WERI-Rb-1 (cell line): Measurements from ENCODE around the gene CCR9.

Source experiments
- DNase-seq: peaks from one replicate; pipeline ENCODE4 v3.0.0-alpha.2; 2020
- H3K27ac ChIP-seq: fragments of 250-450 bp; sonication (Bioruptor Pico); 2 replicates; pipeline ENCODE4 v1.5.1; 2020; ENCODE audit warnings: mild to moderate bottlenecking, moderate library complexity
- H3K27me3 ChIP-seq: fragments of 250-450 bp; sonication (Bioruptor Pico); 2 replicates; pipeline ENCODE4 v1.5.1; 2021; ENCODE audit warnings: mild to moderate bottlenecking, low read depth, moderate library complexity; ENCODE audit not compliant: insufficient read depth, severe bottlenecking
- H3K36me3 ChIP-seq: fragments of 250-450 bp; sonication (Bioruptor Pico); 2 replicates; pipeline ENCODE4 v1.5.1; 2020; ENCODE audit warnings: mild to moderate bottlenecking, moderate library complexity
- H3K4me3 ChIP-seq: 2 replicates; pipeline ENCODE4 v1.5.1; 2011; ENCODE audit warnings: low read depth, mild to moderate bottlenecking, control low read depth, low read length
- H3K9me3 ChIP-seq: fragments of 250-450 bp; sonication (Bioruptor Pico); 2 replicates; pipeline ENCODE4 v1.5.1; 2021; ENCODE audit warnings: mild to moderate bottlenecking, moderate library complexity; ENCODE audit not compliant: severe bottlenecking
- CTCF ChIP-seq: IDR thresholded peaks from 2 replicates; pipeline ENCODE4 v1.5.1; 2011; ENCODE audit warnings: low read depth, mild to moderate bottlenecking, control low read depth, inconsistent platforms, low read length

CCR9 gene

GRCh38 chr3:45887285-45887684 is 942 bp downstream of the CCR9 start:
- Histone ChIP-seq H3K36me3 (no peaks in the 10 kb centered on the region), H3K27ac (no peak overlapping the region), H3K27me3 (no peaks in the 10 kb centered on the region), H3K9me3 (no peaks in the 10 kb centered on the region), H3K4me3 (no peak overlapping the region)
- TF ChIP-seq CTCF, result no peak
- no peak for DNase-seq

- Histone ChIP-seq H3K27me3 (no peaks in the 10 kb centered on the region), H3K4me3 (no peak overlapping the region), H3K9me3 (no peaks in the 10 kb centered on the region), H3K36me3 (no peaks in the 10 kb centered on the region), H3K27ac (no peak overlapping the region)
- DNase-seq, result no peak
- TF ChIP-seq CTCF, result no peak
Measured at GRCh38 chr3:45887759-45888511, 1.6 kb downstream of the CCR9 start.

GRCh38 chr3:45889337-45889736 is 3.0 kb downstream of the CCR9 start:
- DNase-seq, result no peak
- H3K27ac ChIP-seq, result no peak overlapping the region
- H3K36me3 ChIP-seq, result no peaks in the 10 kb centered on the region
- H3K9me3 ChIP-seq, result no peaks in the 10 kb centered on the region
- no peaks in the 10 kb centered on the region for H3K27me3 ChIP-seq
- TF ChIP-seq CTCF, result no peak
- H3K4me3 ChIP-seq, result no peak overlapping the region

GRCh38 chr3:45890405-45890804 is 4.1 kb downstream of the CCR9 start:
- DNase-seq, result no peak
- Histone ChIP-seq H3K27ac (no peak overlapping the region), H3K27me3 (no peaks in the 10 kb centered on the region), H3K4me3 (no peak overlapping the region), H3K9me3 (no peaks in the 10 kb centered on the region), H3K36me3 (no peaks in the 10 kb centered on the region)
- no peak for TF ChIP-seq CTCF

GRCh38 chr3:45892161-45892560 is 5.8 kb downstream of the CCR9 start:
- TF ChIP-seq CTCF, result no peak
- Histone ChIP-seq H3K9me3 (no peaks in the 10 kb centered on the region), H3K27me3 (no peaks in the 10 kb centered on the region), H3K4me3 (no peak overlapping the region), H3K36me3 (no peaks in the 10 kb centered on the region), H3K27ac (no peak overlapping the region)
- no peak for DNase-seq

- no peak for DNase-seq
- Histone ChIP-seq H3K4me3 (no peak overlapping the region), H3K9me3 (no peaks in the 10 kb centered on the region), H3K36me3 (no peaks in the 10 kb centered on the region), H3K27me3 (no peaks in the 10 kb centered on the region), H3K27ac (no peak overlapping the region)
- TF ChIP-seq CTCF, result no peak
Measured at GRCh38 chr3:45894015-45894414, 7.7 kb downstream of the CCR9 start.
